ENCODE measurements around the gene FAM13C. TPM values are rescaled to one million over a fixed set of nuclear protein-coding genes. Genes with fewer than 3 reads are reported as not detected.

The FAM13C gene
- total RNA-seq, 3 donors from 2014 or later (not counting 1 experiment from before 2014, with no cell fraction given) = not detected

GRCh38 chr10:59273445-59273844 lies 88.9 kb downstream of the FAM13C start:
- no peak for DNase-seq
- Histone ChIP-seq H3K27ac (ENCODE audit: low read length) (no peak overlapping the region), H3K27me3 (ENCODE audit: control insufficient read depth, insufficient read depth, low read length) (no peaks in the 10 kb centered on the region), H3K4me3 (ENCODE audit: low read length) (no peak overlapping the region), H3K36me3 (ENCODE audit: control insufficient read depth, insufficient read depth, low read length) (no peaks in the 10 kb centered on the region), H3K4me1 (ENCODE audit: control insufficient read depth, insufficient read depth, low read length) (no peaks in the 10 kb centered on the region), H3K9me3 (ENCODE audit: control insufficient read depth, insufficient read depth, low read length) (no peaks in the 10 kb centered on the region)
- Mint-ChIP-seq H3K4me1 (no peaks in the 10 kb centered on the region), H3K36me3 (peaks cover 7% of the 10 kb centered on the region), H3K27ac (no peak overlapping the region), H3K9me3 (peaks cover 6% of the 10 kb centered on the region in 2 donors), H3K27me3 (ENCODE audit: low read depth in 2 of 2) (no peaks in the 10 kb centered on the region), H3K4me3 (no peak overlapping the region)
- TF ChIP-seq CTCF (IDR thresholded peaks at IDR 0.05) = no peak
- intact Hi-C loops (cut with micrococcal nuclease) = no loop called here
- ATAC-seq = no peak
- WGBS (ENCODE audit: insufficient coverage) = 93% methylated on average over 1 of the region's 1 CpG

GRCh38 chr10:59272061-59272460 lies 90.3 kb downstream of the FAM13C start:
- ATAC-seq = no peak
- Mint-ChIP-seq H3K36me3 (peaks cover 7% of the 10 kb centered on the region), H3K27ac (no peak overlapping the region), H3K27me3 (ENCODE audit: low read depth in 2 of 2) (no peaks in the 10 kb centered on the region), H3K9me3 (peaks cover 6 to 12% of the 10 kb centered on the region in 2 donors), H3K4me1 (no peaks in the 10 kb centered on the region), H3K4me3 (no peak overlapping the region)
- Histone ChIP-seq H3K4me3 (ENCODE audit: low read length) (no peak overlapping the region), H3K27me3 (ENCODE audit: control insufficient read depth, insufficient read depth, low read length) (no peaks in the 10 kb centered on the region), H3K9me3 (ENCODE audit: control insufficient read depth, insufficient read depth, low read length) (no peaks in the 10 kb centered on the region), H3K27ac (ENCODE audit: low read length) (no peak overlapping the region), H3K36me3 (ENCODE audit: control insufficient read depth, insufficient read depth, low read length) (no peaks in the 10 kb centered on the region), H3K4me1 (ENCODE audit: control insufficient read depth, insufficient read depth, low read length) (no peaks in the 10 kb centered on the region)
- no peak for DNase-seq
- no peak for TF ChIP-seq CTCF (IDR thresholded peaks at IDR 0.05)
- intact Hi-C loops (cut with micrococcal nuclease) = no loop called here

- no peaks in the 10 kb centered on the region for H3K4me1 Mint-ChIP-seq
- H3K4me3 Mint-ChIP-seq = no peak overlapping the region
- DNase-seq (no peak), ATAC-seq (no peak)
- intact Hi-C loops (cut with micrococcal nuclease) = no loop called here
- Histone ChIP-seq H3K27me3 (ENCODE audit: control insufficient read depth, insufficient read depth, low read length) (no peaks in the 10 kb centered on the region), H3K9me3 (ENCODE audit: control insufficient read depth, insufficient read depth, low read length) (no peaks in the 10 kb centered on the region), H3K4me1 (ENCODE audit: control insufficient read depth, insufficient read depth, low read length) (no peaks in the 10 kb centered on the region), H3K27ac (ENCODE audit: low read length) (no peak overlapping the region), H3K36me3 (ENCODE audit: control insufficient read depth, insufficient read depth, low read length) (no peaks in the 10 kb centered on the region), H3K4me3 (ENCODE audit: low read length) (no peak overlapping the region)
- no peak for TF ChIP-seq CTCF (IDR thresholded peaks at IDR 0.05)
- H3K27ac Mint-ChIP-seq = no peak overlapping the region
- peaks cover 7% of the 10 kb centered on the region for H3K36me3 Mint-ChIP-seq
- H3K27me3 Mint-ChIP-seq (ENCODE audit: low read depth in 2 of 2) = no peaks in the 10 kb centered on the region
- 87% methylated on average over 4 of the region's 4 CpGs for WGBS (ENCODE audit: insufficient coverage)
- H3K9me3 Mint-ChIP-seq = peaks cover 4 to 12% of the 10 kb centered on the region in 2 donors
Measured at GRCh38 chr10:59271160-59271559, 91.2 kb downstream of the FAM13C start.

GRCh38 chr10:59270492-59270891 lies 91.9 kb downstream of the FAM13C start:
- Histone ChIP-seq H3K27ac (ENCODE audit: low read length) (no peak overlapping the region), H3K9me3 (ENCODE audit: control insufficient read depth, insufficient read depth, low read length) (no peaks in the 10 kb centered on the region), H3K4me1 (ENCODE audit: control insufficient read depth, insufficient read depth, low read length) (no peaks in the 10 kb centered on the region), H3K27me3 (ENCODE audit: control insufficient read depth, insufficient read depth, low read length) (no peaks in the 10 kb centered on the region), H3K36me3 (ENCODE audit: control insufficient read depth, insufficient read depth, low read length) (no peaks in the 10 kb centered on the region), H3K4me3 (ENCODE audit: low read length) (no peak overlapping the region)
- Mint-ChIP-seq H3K4me3 (no peak overlapping the region), H3K36me3 (peaks cover 7% of the 10 kb centered on the region), H3K9me3 (peaks cover 4 to 12% of the 10 kb centered on the region in 2 donors), H3K27ac (no peak overlapping the region), H3K4me1 (no peaks in the 10 kb centered on the region), H3K27me3 (ENCODE audit: low read depth in 2 of 2) (no peaks in the 10 kb centered on the region)
- TF ChIP-seq CTCF (IDR thresholded peaks at IDR 0.05) = no peak
- intact Hi-C loops (cut with micrococcal nuclease) = no loop called here
- DNase-seq (no peak), ATAC-seq (no peak)
- 72% methylated on average over 3 of the region's 3 CpGs for WGBS (ENCODE audit: insufficient coverage)

Data from natural killer cell (primary cell).